Hepatocyte (in vitro differentiated cells): ENCODE data around the gene DUSP6. TPM values are rescaled to one million over a fixed set of nuclear protein-coding genes. Genes with fewer than 3 reads are reported as not detected.

Experiments used
- DNase-seq: peaks from one replicate; pipeline ENCODE4 v3.0.0-alpha.2; 2016; ENCODE audit warnings: low spot score
- H2AFZ ChIP-seq: fragments of 200-600 bp; sonication (generic); 2 replicates; pipeline ENCODE4 v1.6.0; 2016; ENCODE audit warnings: antibody characterized with exemption, mild to moderate bottlenecking
- H3K27ac ChIP-seq: fragments of 200-600 bp; sonication (generic); 2 replicates; pipeline ENCODE4 v1.5.1; 2016; ENCODE audit warnings: mild to moderate bottlenecking
- H3K27me3 ChIP-seq: fragments of 200-600 bp; sonication (generic); 2 replicates; pipeline ENCODE4 v1.6.1; 2016
- H3K36me3 ChIP-seq: fragments of 200-600 bp; sonication (generic); replicated peaks from 2 replicates; pipeline ENCODE4 v1.5.1; 2016; ENCODE audit warnings: low read depth; ENCODE audit not compliant: insufficient read depth
- H3K4me1 ChIP-seq: fragments of 200-600 bp; sonication (generic); 2 replicates; pipeline ENCODE4 v1.5.1; 2016; ENCODE audit warnings: mild to moderate bottlenecking, moderate library complexity; ENCODE audit not compliant: insufficient read depth
- H3K4me2 ChIP-seq: fragments of 200-600 bp; sonication (generic); 2 replicates; pipeline ENCODE4 v1.6.0; 2016
- H3K4me3 ChIP-seq: fragments of 200-600 bp; sonication (generic); 2 replicates; pipeline ENCODE4 v1.5.1; 2016; ENCODE audit warnings: mild to moderate bottlenecking
- H3K79me2 ChIP-seq: fragments of 200-600 bp; sonication (generic); 2 replicates; pipeline ENCODE4 v1.6.0; 2017; ENCODE audit warnings: mild to moderate bottlenecking
- H3K9me2 ChIP-seq: fragments of 200-600 bp; sonication (generic); replicated peaks from 2 replicates; pipeline ENCODE4 v1.6.0; 2017; ENCODE audit warnings: mild to moderate bottlenecking; ENCODE audit not compliant: insufficient read depth
- H3K9me3 ChIP-seq: fragments of 200-600 bp; sonication (generic); 2 replicates; pipeline ENCODE4 v1.5.1; 2016; ENCODE audit warnings: low read depth, mild to moderate bottlenecking
- H4K20me1 ChIP-seq: fragments of 200-600 bp; sonication (generic); 2 replicates; pipeline ENCODE4 v1.6.0; 2016; ENCODE audit warnings: mild to moderate bottlenecking; ENCODE audit not compliant: insufficient read depth, poor library complexity, severe bottlenecking
- CTCF ChIP-seq: fragments of 200-600 bp; sonication (generic); IDR thresholded peaks from 2 replicates; pipeline ENCODE4 v1.5.1; 2016; ENCODE audit warnings: antibody characterized with exemption, mild to moderate bottlenecking; ENCODE audit not compliant: poor library complexity
- EZH2 ChIP-seq: fragments of 200-600 bp; sonication (generic); IDR thresholded peaks from 2 replicates; pipeline ENCODE4 v1.6.1; 2016; ENCODE audit warnings: antibody characterized with exemption, mild to moderate bottlenecking, borderline replicate concordance
- EZH2phosphoT487 ChIP-seq: fragments of 200-600 bp; sonication (generic); IDR thresholded peaks from one replicate; pipeline ENCODE4 v1.6.1; 2018; ENCODE audit warnings: antibody characterized with exemption, mild to moderate bottlenecking, low read depth, moderate library complexity; ENCODE audit not compliant: unreplicated experiment, severe bottlenecking
- WGBS: methylation state at CpG from one replicate; pipeline ENCODE4 v1.1.6; 2016; ENCODE audit warnings: low lambda C conversion rate; ENCODE audit errors: missing lambda C conversion rate; 5-methylcytosine and 5-hydroxymethylcytosine counted together
- polyA plus RNA-seq: library from polyadenylated mRNA; unstranded; fragments of >200 nt; fragmentation: Nextera tagmentation; extraction: Ambion mirVana; gene quantifications from 2 replicates; pipeline ENCODE4 v1.2.1, GENCODE V29; 2016
- total RNA-seq: library from RNA; depleted of rRNA; stranded (reverse); fragments of >200 nt; gene quantifications from 2 replicates; pipeline ENCODE4 v1.2.3, GENCODE V29; 2014

Gene DUSP6
- total and polyA plus RNA-seq, 2 experiments from 2014 or later: 51.8 to 52.5 TPM

GRCh38 chr12:89376844-89377243 is 24.5 kb upstream of the DUSP6 start:
- Histone ChIP-seq H4K20me1 (no peaks in the 10 kb centered on the region), H3K9me3 (no peaks in the 10 kb centered on the region), H3K36me3 (no peaks in the 10 kb centered on the region), H3K27ac (peak overlapping the region; percentile 93), H3K27me3 (no peaks in the 10 kb centered on the region), H3K9me2 (no peaks in the 10 kb centered on the region), H3K79me2 (no peaks in the 10 kb centered on the region), H2AFZ (no peak overlapping the region), H3K4me2 (no peak overlapping the region), H3K4me1 (peaks cover 41% of the 10 kb centered on the region), H3K4me3 (no peak overlapping the region)
- WGBS: 84% methylated on average over 2 of the region's 2 CpGs
- no peak for DNase-seq
- TF ChIP-seq CTCF (no peak), EZH2phosphoT487 (no peak), EZH2 (no peak)

GRCh38 chr12:89376202-89376529 is 23.9 kb upstream of the DUSP6 start:
- peaks cover 41% of the 10 kb centered on the region for H3K4me1 ChIP-seq
- 95% methylated on average over 1 of the region's 1 CpG for WGBS
- H3K27me3 ChIP-seq: no peaks in the 10 kb centered on the region
- H3K4me2 ChIP-seq: no peak overlapping the region
- peak overlapping the region; percentile 93 for H3K27ac ChIP-seq
- no peaks in the 10 kb centered on the region for H3K9me3 ChIP-seq
- TF ChIP-seq CTCF: no peak
- TF ChIP-seq EZH2phosphoT487: no peak
- no peak for TF ChIP-seq EZH2
- DNase-seq: no peak
- no peak overlapping the region for H2AFZ ChIP-seq
- H3K79me2 ChIP-seq: no peaks in the 10 kb centered on the region
- no peaks in the 10 kb centered on the region for H3K36me3 ChIP-seq
- H4K20me1 ChIP-seq: no peaks in the 10 kb centered on the region
- H3K9me2 ChIP-seq: no peaks in the 10 kb centered on the region
- H3K4me3 ChIP-seq: no peak overlapping the region

GRCh38 chr12:89373763-89374572 is 21.7 kb upstream of the DUSP6 start:
- Histone ChIP-seq H3K9me3 (no peaks in the 10 kb centered on the region), H3K4me3 (no peak overlapping the region), H3K27ac (peak overlapping the region; percentile 90), H3K4me2 (no peak overlapping the region), H3K79me2 (no peaks in the 10 kb centered on the region), H2AFZ (no peak overlapping the region), H3K4me1 (peaks cover 44% of the 10 kb centered on the region), H4K20me1 (no peaks in the 10 kb centered on the region), H3K36me3 (no peaks in the 10 kb centered on the region), H3K9me2 (no peaks in the 10 kb centered on the region), H3K27me3 (no peaks in the 10 kb centered on the region)
- DNase-seq: no peak
- no peak for TF ChIP-seq EZH2
- no peak for TF ChIP-seq EZH2phosphoT487
- TF ChIP-seq CTCF: no peak
- 25% methylated on average over 2 of the region's 2 CpGs for WGBS
